Kidney capillary endothelial cell (primary cell): ENCODE data around the gene CRACDL.

Source experiments
- DNase-seq: peaks from one replicate; pipeline ENCODE4 v3.0.0-alpha.2; 2018; ENCODE audit warnings: low spot score

Gene CRACDL

GRCh38 chr2:98825020-98825350 lies 111.0 kb downstream of the CRACDL start:
- no peak for DNase-seq

- no peak for DNase-seq
Measured at GRCh38 chr2:98824256-98825019, 111.6 kb downstream of the CRACDL start.

GRCh38 chr2:98823196-98824170 lies 112.5 kb downstream of the CRACDL start:
- DNase-seq = no peak

GRCh38 chr2:98822301-98823164 lies 113.5 kb downstream of the CRACDL start:
- no peak for DNase-seq

- DNase-seq = no peak
Measured at GRCh38 chr2:98821629-98822135, 114.3 kb downstream of the CRACDL start.

- no peak for DNase-seq
Measured at GRCh38 chr2:98819231-98819766, 116.7 kb downstream of the CRACDL start.

GRCh38 chr2:98818164-98818563 lies 117.9 kb downstream of the CRACDL start:
- DNase-seq = no peak

- no peak for DNase-seq
Measured at GRCh38 chr2:98816281-98816680, 119.7 kb downstream of the CRACDL start.

GRCh38 chr2:98815795-98816194 lies 120.2 kb downstream of the CRACDL start:
- DNase-seq = no peak

GRCh38 chr2:98811766-98812165 lies 124.3 kb downstream of the CRACDL start:
- no peak for DNase-seq

- no peak for DNase-seq
Measured at GRCh38 chr2:98810588-98810928, 125.5 kb downstream of the CRACDL start.

- no peak for DNase-seq
Measured at GRCh38 chr2:98809878-98810587, 126.0 kb downstream of the CRACDL start.

GRCh38 chr2:98809116-98809515 lies 126.9 kb downstream of the CRACDL start:
- no peak for DNase-seq

- DNase-seq = no peak
Measured at GRCh38 chr2:98808546-98808945, 127.5 kb downstream of the CRACDL start.

- DNase-seq = no peak
Measured at GRCh38 chr2:98807929-98808328, 128.1 kb downstream of the CRACDL start.

GRCh38 chr2:98807221-98807620 lies 128.8 kb downstream of the CRACDL start:
- no peak for DNase-seq

- no peak for DNase-seq
Measured at GRCh38 chr2:98806236-98806697, 129.8 kb downstream of the CRACDL start.

GRCh38 chr2:98805412-98806171 lies 130.4 kb downstream of the CRACDL start:
- DNase-seq = no peak

GRCh38 chr2:98804736-98805135 lies 131.3 kb downstream of the CRACDL start:
- no peak for DNase-seq

GRCh38 chr2:98804265-98804650 lies 131.8 kb downstream of the CRACDL start:
- DNase-seq = no peak
